ENCODE measurements around the gene GABBR2. TPM values are rescaled to one million over a fixed set of nuclear protein-coding genes. Genes with fewer than 3 reads are reported as not detected.

Gene GABBR2
- total RNA-seq, 1 experiment from 2014 or later, result 0.76 TPM

DNA sequence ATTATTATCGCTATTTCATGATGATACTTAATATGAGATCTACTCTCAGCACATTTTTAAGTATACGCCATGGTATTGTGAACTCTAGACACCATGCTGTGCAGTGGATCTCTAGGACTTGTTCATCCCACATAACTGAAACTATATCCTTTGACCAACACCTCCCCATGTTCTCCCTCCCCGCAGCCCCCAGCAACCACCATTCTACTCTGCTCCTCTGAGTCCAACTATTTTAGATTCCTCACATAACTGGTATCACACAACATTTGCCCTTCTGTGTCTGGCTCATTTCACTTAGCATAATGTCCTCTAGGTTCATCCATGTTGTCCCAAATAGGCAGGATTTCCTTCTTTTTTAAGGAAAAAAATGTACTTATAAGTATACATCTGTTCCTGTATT lies 446.7 kb downstream of the GABBR2 start:
- POLR2A ChIA-PET (ENCODE audit: unreplicated experiment), result interaction anchor here (0.5 kb wide), 1 partner anchor 549 kb away, joined by 5 read pairs; no protein-coding TSS in a partner anchor
- Histone ChIP-seq H3K4me2 (no peak overlapping the region), H3K9me3 (ENCODE audit: insufficient read depth, low read depth) (no peaks in the 10 kb centered on the region), H3K27me3 (ENCODE audit: insufficient read depth, low read depth) (no peaks in the 10 kb centered on the region), H3K4me1 (replicated peaks; ENCODE audit: insufficient read depth) (peaks cover 6% of the 10 kb centered on the region), H3K9me2 (ENCODE audit: insufficient read depth) (no peaks in the 10 kb centered on the region), H3K36me3 (ENCODE audit: low read depth) (no peaks in the 10 kb centered on the region), H3K27ac (no peak overlapping the region), H4K20me1 (ENCODE audit: insufficient read depth) (no peaks in the 10 kb centered on the region), H3K4me3 (no peak overlapping the region), H3K79me2 (ENCODE audit: low read depth) (no peaks in the 10 kb centered on the region), H2AFZ (no peak overlapping the region), H3F3A (ENCODE audit: insufficient read depth, low read depth) (peaks cover 3% of the 10 kb centered on the region; the same call in 1 of the 2 replicates)
- intact Hi-C loops (cut with micrococcal nuclease; ENCODE audit: unreplicated experiment), result no loop called here
- no peak for DNase-seq
- TF ChIP-seq EZH2 (IDR thresholded peaks at IDR 0.05; ENCODE audit: low read depth), result no peak
- TF ChIP-seq, protein P1, sequence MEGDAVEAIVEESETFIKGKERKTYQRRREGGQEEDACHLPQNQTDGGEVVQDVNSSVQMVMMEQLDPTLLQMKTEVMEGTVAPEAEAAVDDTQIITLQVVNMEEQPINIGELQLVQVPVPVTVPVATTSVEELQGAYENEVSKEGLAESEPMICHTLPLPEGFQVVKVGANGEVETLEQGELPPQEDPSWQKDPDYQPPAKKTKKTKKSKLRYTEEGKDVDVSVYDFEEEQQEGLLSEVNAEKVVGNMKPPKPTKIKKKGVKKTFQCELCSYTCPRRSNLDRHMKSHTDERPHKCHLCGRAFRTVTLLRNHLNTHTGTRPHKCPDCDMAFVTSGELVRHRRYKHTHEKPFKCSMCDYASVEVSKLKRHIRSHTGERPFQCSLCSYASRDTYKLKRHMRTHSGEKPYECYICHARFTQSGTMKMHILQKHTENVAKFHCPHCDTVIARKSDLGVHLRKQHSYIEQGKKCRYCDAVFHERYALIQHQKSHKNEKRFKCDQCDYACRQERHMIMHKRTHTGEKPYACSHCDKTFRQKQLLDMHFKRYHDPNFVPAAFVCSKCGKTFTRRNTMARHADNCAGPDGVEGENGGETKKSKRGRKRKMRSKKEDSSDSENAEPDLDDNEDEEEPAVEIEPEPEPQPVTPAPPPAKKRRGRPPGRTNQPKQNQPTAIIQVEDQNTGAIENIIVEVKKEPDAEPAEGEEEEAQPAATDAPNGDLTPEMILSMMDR (conservative IDR thresholded peaks at IDR 0.05), result no peak
- CTCF ChIA-PET, result no interaction called here
- no TSS peak for BruUV-seq (replicated peaks)

DNA sequence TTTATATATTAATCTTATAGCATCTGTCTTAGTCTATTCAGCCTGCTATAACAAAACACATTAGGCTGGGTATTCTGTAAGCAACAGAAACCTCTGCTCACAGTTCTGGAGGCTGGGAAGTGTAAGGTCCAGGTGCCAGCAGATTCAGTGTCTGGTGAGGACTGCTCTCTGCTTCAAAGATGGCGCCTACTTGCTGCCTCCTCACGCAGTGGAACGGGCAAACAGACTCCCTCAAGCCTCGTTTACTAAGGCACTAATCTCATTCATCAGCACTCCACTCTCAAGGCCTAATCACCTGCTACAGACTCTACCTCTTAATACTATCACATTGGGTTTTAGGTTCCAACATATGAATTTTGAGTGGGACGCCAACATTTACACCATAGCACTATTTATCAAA lies 448.1 kb downstream of the GABBR2 start:
- no peak for DNase-seq
- H3K4me3 ChIP-seq, result no peak overlapping the region
- no peak overlapping the region for H3K4me2 ChIP-seq
- TF ChIP-seq, protein P1 (conservative IDR thresholded peaks at IDR 0.05), result no peak
- no peak for TF ChIP-seq EZH2 (IDR thresholded peaks at IDR 0.05; ENCODE audit: low read depth)
- H3K9me2 ChIP-seq (ENCODE audit: insufficient read depth), result no peaks in the 10 kb centered on the region
- peaks cover 10% of the 10 kb centered on the region for H3K4me1 ChIP-seq (replicated peaks; ENCODE audit: insufficient read depth)
- no peak overlapping the region for H3K27ac ChIP-seq
- H3K36me3 ChIP-seq (ENCODE audit: low read depth), result no peaks in the 10 kb centered on the region
- peaks cover 14% of the 10 kb centered on the region for H3F3A ChIP-seq (ENCODE audit: insufficient read depth, low read depth)
- POLR2A ChIA-PET (ENCODE audit: unreplicated experiment), result no interaction called here
- CTCF ChIA-PET, result no interaction called here
- no peaks in the 10 kb centered on the region for H3K9me3 ChIP-seq (ENCODE audit: insufficient read depth, low read depth)
- no peaks in the 10 kb centered on the region for H3K27me3 ChIP-seq (ENCODE audit: insufficient read depth, low read depth)
- no peak overlapping the region for H2AFZ ChIP-seq
- no peaks in the 10 kb centered on the region for H4K20me1 ChIP-seq (ENCODE audit: insufficient read depth)
- H3K79me2 ChIP-seq (ENCODE audit: low read depth), result 0 out of 2 replicates have a peak, but pooled peaks cover 6% of the 10 kb centered on the region
- no TSS peak for BruUV-seq (replicated peaks)
- intact Hi-C loops (cut with micrococcal nuclease; ENCODE audit: unreplicated experiment), result no loop called here

DNA sequence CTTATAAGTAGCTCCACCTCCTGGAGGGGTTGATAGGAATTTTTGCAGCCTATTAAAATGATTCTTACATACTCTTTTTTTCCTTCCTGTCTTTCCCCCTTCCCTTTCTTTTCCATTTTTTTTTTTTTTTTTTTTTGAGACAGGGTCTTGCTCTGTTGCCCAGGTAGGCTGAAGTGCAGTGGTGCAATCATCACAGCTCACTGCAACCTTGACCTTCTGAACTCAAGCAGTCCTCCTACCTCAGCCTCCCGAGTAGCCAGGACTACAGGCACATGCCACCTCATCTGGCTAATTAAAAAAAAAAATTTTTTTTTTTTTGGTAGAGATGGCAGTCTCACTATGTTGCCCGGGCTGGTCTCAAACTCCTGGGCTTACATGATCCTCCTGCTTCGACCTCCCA lies 448.9 kb downstream of the GABBR2 start:
- no TSS peak for BruUV-seq (replicated peaks)
- ChIA-PET CTCF (interaction anchor here (0.7 to 1.0 kb wide), 3 partner anchors 48 to 303 kb away, joined by 5 to 8 read pairs (median 6); no protein-coding TSS in a partner anchor), POLR2A (ENCODE audit: unreplicated experiment) (no interaction called here)
- Histone ChIP-seq H3K36me3 (ENCODE audit: low read depth) (no peaks in the 10 kb centered on the region), H3K79me2 (ENCODE audit: low read depth) (peaks cover 13% of the 10 kb centered on the region), H3F3A (ENCODE audit: insufficient read depth, low read depth) (peaks cover 14% of the 10 kb centered on the region), H3K4me3 (no peak overlapping the region), H3K9me2 (ENCODE audit: insufficient read depth) (no peaks in the 10 kb centered on the region), H3K9me3 (ENCODE audit: insufficient read depth, low read depth) (no peaks in the 10 kb centered on the region), H3K27me3 (ENCODE audit: insufficient read depth, low read depth) (no peaks in the 10 kb centered on the region), H3K4me1 (replicated peaks; ENCODE audit: insufficient read depth) (peaks cover 10% of the 10 kb centered on the region), H3K27ac (no peak overlapping the region), H3K4me2 (no peak overlapping the region), H2AFZ (no peak overlapping the region), H4K20me1 (ENCODE audit: insufficient read depth) (no peaks in the 10 kb centered on the region)
- TF ChIP-seq EZH2 (IDR thresholded peaks at IDR 0.05; ENCODE audit: low read depth), result no peak
- TF ChIP-seq, protein P1 (conservative IDR thresholded peaks at IDR 0.05), result no peak
- DNase-seq, result no peak
- intact Hi-C loops (cut with micrococcal nuclease; ENCODE audit: unreplicated experiment), result loop anchor here (10.0 kb wide), 1 partner anchor 545 kb away; no protein-coding TSS in a partner anchor
